Astrocyte (in vitro differentiated cells and primary cell): ENCODE measurements around the gene LYPD6B.

Experiments
- CTCF ChIP-seq: IDR thresholded peaks from 2 replicates; pipeline ENCODE4 v1.5.1; 2011; ENCODE audit warnings: low read depth, mild to moderate bottlenecking, inconsistent platforms, low read length, moderate library complexity; ENCODE audit not compliant: insufficient read depth
- EZH2 ChIP-seq: IDR thresholded peaks from 2 replicates; pipeline ENCODE4 v1.6.1; 2012; ENCODE audit warnings: mild to moderate bottlenecking, low read length, inconsistent platforms; ENCODE audit not compliant: insufficient read depth

DNA sequence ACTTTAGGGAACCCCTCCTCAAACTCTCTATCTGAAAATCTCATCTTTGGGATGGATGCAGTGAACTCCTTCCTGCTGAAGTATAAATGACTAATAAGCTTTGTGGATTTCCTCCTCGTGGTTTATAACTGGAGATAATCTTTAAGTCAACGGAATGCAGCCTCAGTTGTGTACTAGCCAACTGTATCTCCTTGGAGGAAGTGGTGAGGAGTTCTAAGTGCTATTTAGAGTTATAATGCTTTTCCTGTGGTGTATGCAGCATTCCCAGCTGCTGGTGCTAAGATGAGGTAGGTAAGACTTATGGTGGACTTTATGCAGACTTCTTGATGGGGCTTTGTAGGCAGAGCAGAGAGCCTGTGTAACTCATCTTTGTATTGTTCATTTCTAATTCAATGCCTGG, 90.9 kb downstream of the LYPD6B start:
- TF ChIP-seq CTCF (no peak), EZH2 (no peak)
